GM12878 (cell line): Measurements from ENCODE around the gene MANBA. TPM values are rescaled to one million over a fixed set of nuclear protein-coding genes. Genes with fewer than 3 reads are reported as not detected.
A peak's percentile ranks its signal among the peaks of the same experiment; 100 is the strongest.

Experiments used
- CBX3 ChIP-seq: fragments of 200-600 bp; sonication (generic); IDR thresholded peaks from 2 replicates; pipeline ENCODE4 v1.6.1; 2016; ENCODE audit warnings: low read depth, borderline replicate concordance
- CEBPB ChIP-seq, 2 experiments: fragments of 150-350 bp in 1 of 2; IDR thresholded peaks; 2 replicates each; pipeline ENCODE4 v1.6.1; 2012 to 2014; ENCODE audit warnings: low read depth in 2 of 2, low read length in 2 of 2, borderline replicate concordance in 1 of 2, inconsistent platforms in 1 of 2
- CREB1 ChIP-seq: IDR thresholded peaks from 2 replicates; pipeline ENCODE4 v1.6.1; 2012; ENCODE audit warnings: low read depth, mild to moderate bottlenecking, inconsistent platforms
- EED ChIP-seq: sonication (generic); IDR thresholded peaks from 2 replicates; pipeline ENCODE4 v1.6.1; 2016; ENCODE audit warnings: antibody characterized with exemption, low read depth
- EGR1 ChIP-seq, 2 experiments: IDR thresholded peaks; 1 replicate in 1 of 2; 2 replicates in 1 of 2; pipeline ENCODE4 v1.6.1; 2011 to 2012; ENCODE audit warnings: low read depth in 2 of 2, low read length in 2 of 2, borderline replicate concordance in 1 of 2, mild to moderate bottlenecking in 1 of 2, moderate library complexity in 1 of 2
- EP300 ChIP-seq, 2 experiments: fragments of 150-350 bp in 1 of 2; IDR thresholded peaks; 2 replicates each; pipeline ENCODE4 v1.6.1; 2011 to 2012; ENCODE audit warnings: low read depth in 2 of 2, low read length in 2 of 2, borderline replicate concordance in 1 of 2, improper control_type of control experiment in 1 of 2, inconsistent platforms in 1 of 2; ENCODE audit not compliant: control insufficient read depth in 1 of 2
- HDGF ChIP-seq: fragments of 450-650 bp; IDR thresholded peaks from 2 replicates; pipeline ENCODE4 v1.6.1; 2016; ENCODE audit warnings: antibody characterized with exemption
- JUNB ChIP-seq: IDR thresholded peaks from 2 replicates; pipeline ENCODE4 v1.6.1; 2016; ENCODE audit warnings: antibody characterized with exemption, mild to moderate bottlenecking
- NRF1 ChIP-seq: conservative IDR thresholded peaks from 2 replicates; pipeline ENCODE4 v1.6.1; 2011; ENCODE audit warnings: mild to moderate bottlenecking, low read depth, low read length, improper control_type of control experiment
- SMC3 ChIP-seq: IDR thresholded peaks from 2 replicates; pipeline ENCODE4 v1.6.1; 2011; ENCODE audit warnings: low read length, improper control_type of control experiment, borderline replicate concordance
- SPI1 ChIP-seq: IDR thresholded peaks from 2 replicates; pipeline ENCODE4 v1.6.1; 2011; ENCODE audit warnings: low read depth, mild to moderate bottlenecking, low read length, moderate library complexity, borderline replicate concordance; ENCODE audit not compliant: insufficient read depth
- SRF ChIP-seq, 2 experiments: IDR thresholded peaks; 2 replicates each; pipeline ENCODE4 v1.6.1; 2011; ENCODE audit warnings: low read depth in 2 of 2, low read length in 2 of 2, mild to moderate bottlenecking in 1 of 2, moderate library complexity in 1 of 2
- STAT3 ChIP-seq: IDR thresholded peaks from 2 replicates; pipeline ENCODE4 v1.6.1; 2011; ENCODE audit warnings: low read depth, low read length, improper control_type of control experiment
- YBX1 ChIP-seq: fragments of 450-650 bp; IDR thresholded peaks from 2 replicates; pipeline ENCODE4 v1.6.1; 2016; ENCODE audit warnings: antibody characterized with exemption
- ZNF207 ChIP-seq: fragments of 450-650 bp; IDR thresholded peaks from 2 replicates; pipeline ENCODE4 v1.6.1; 2014; ENCODE audit warnings: antibody characterized with exemption, mild to moderate bottlenecking, borderline replicate concordance
- ZNF24 ChIP-seq: fragments of 450-650 bp; IDR thresholded peaks from 2 replicates; pipeline ENCODE4 v1.6.1; 2017; ENCODE audit warnings: antibody characterized with exemption, mild to moderate bottlenecking
- polyA plus RNA-seq, 11 experiments: library from polyadenylated mRNA; depleted of rRNA in 4 of 11; unstranded in 6 of 11; stranded (reverse) in 5 of 11; fragments of >200 nt; fragmentation: Nextera tagmentation in 4 of 11; fragmentation: Illumina TruSeq in 1 of 11; extraction: Ambion mirVana in 4 of 11; extraction: Trizol in 1 of 11; gene quantifications; 1 replicate in 1 of 11; 2 replicates in 10 of 11; pipeline versions ENCODE4 v1.2.1 to v1.2.3, GENCODE V29; 2011 to 2016; ENCODE audit warnings: inconsistent platforms in 2 of 11, missing spikeins in 2 of 11, low read depth in 1 of 11
- total RNA-seq, 4 experiments: library from RNA; depleted of rRNA in 3 of 4; stranded (reverse); fragments of >200 nt in 3 of 4; fragmentation: Illumina TruSeq in 1 of 4; extraction: Trizol in 1 of 4; gene quantifications; 2 replicates each; pipeline versions ENCODE4 v1.2.1 to v1.2.3, GENCODE V29; 2013 to 2021
- TF ChIP-seq, protein P1 (sequence below): fragments of 450-650 bp; conservative IDR thresholded peaks from 2 replicates; pipeline ENCODE4 v1.6.1; 2017; ENCODE audit warnings: mild to moderate bottlenecking, moderate library complexity
- TF ChIP-seq, protein P2 (sequence below): IDR thresholded peaks from 2 replicates; pipeline ENCODE4 v1.6.1; 2012; ENCODE audit warnings: low read length, inconsistent platforms
- TF ChIP-seq, protein P3 (sequence below): IDR thresholded peaks from 2 replicates; pipeline ENCODE4 v1.6.1; 2011; ENCODE audit warnings: borderline replicate concordance, low read depth, mild to moderate bottlenecking, moderate library complexity, low read length; ENCODE audit not compliant: insufficient read depth, poor library complexity, severe bottlenecking
- TF ChIP-seq, protein P4 (sequence below), 3 experiments: IDR thresholded peaks in 2 of 3; conservative IDR thresholded peaks in 1 of 3; 2 replicates each; pipeline ENCODE4 v1.5.1; 2011; ENCODE audit warnings: low read depth in 3 of 3, low read length in 3 of 3, mild to moderate bottlenecking in 3 of 3, control low read depth in 2 of 3, moderate library complexity in 2 of 3, inconsistent platforms in 1 of 3, mixed read lengths in 1 of 3; ENCODE audit not compliant: control insufficient read depth in 2 of 3, insufficient read depth in 1 of 3; ENCODE audit errors: extremely low read depth in 1 of 3
- TF ChIP-seq, protein P5 (sequence below): fragments of 450-650 bp; formaldehyde crosslinking; IDR thresholded peaks from 2 replicates; pipeline ENCODE4 v1.4.0; 2022; ENCODE audit warnings: mild to moderate bottlenecking, moderate library complexity

The MANBA gene
- total and polyA plus RNA-seq, 10 of the 15 experiments (the other 5 are each of a cell fraction or from before 2014, with no cell fraction given), result 3.8 to 19.0 (median 12.5) TPM

DNA sequence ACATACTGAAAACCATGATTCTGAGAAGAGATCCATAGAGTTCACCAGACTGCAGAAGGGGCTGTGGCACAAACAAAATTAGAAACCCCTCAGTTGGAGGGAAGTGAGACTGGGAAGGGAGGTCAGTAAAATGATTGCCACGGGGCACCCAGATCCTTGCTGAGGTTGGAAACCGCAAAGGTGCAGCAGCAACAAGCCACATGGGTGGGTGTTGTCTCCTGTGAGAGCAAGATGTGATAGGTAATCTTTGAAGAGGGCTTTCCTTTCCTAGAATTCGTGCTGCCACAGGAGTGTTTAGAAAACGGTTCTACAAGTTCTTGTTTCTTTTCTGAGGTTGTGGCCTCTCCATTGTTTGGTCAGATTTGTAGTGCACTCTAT is 174.1 kb downstream of the MANBA start (continued):
- TF ChIP-seq EGR1 (IDR thresholded peaks at IDR 0.05; ENCODE audit: borderline replicate concordance in 1 of 2, low read depth in 2 of 2, low read length in 2 of 2) (no peak), ZNF24 (0 out of 2 replicates have a peak, but pooled peaks have one; percentile 1), STAT3 (no peak), SPI1 (peak; percentile 60), HDGF (no peak), JUNB (no peak), CBX3 (no peak), ZNF207 (no peak), EED (peak; percentile 48; the same call in 1 of the 2 replicates), CREB1 (no peak), YBX1 (no peak), NRF1 (no peak), SMC3 (no peak), CEBPB (IDR thresholded peaks at IDR 0.05; ENCODE audit: borderline replicate concordance in 1 of 2, low read depth in 2 of 2, low read length in 2 of 2) (no peak), SRF (IDR thresholded peaks at IDR 0.05; ENCODE audit: low read depth in 2 of 2, low read length in 2 of 2) (no peak), EP300 (IDR thresholded peaks at IDR 0.05; ENCODE audit: borderline replicate concordance in 1 of 2, control insufficient read depth in 1 of 2, low read depth in 2 of 2, low read length in 2 of 2) (no peak)
- TF ChIP-seq, protein P1, sequence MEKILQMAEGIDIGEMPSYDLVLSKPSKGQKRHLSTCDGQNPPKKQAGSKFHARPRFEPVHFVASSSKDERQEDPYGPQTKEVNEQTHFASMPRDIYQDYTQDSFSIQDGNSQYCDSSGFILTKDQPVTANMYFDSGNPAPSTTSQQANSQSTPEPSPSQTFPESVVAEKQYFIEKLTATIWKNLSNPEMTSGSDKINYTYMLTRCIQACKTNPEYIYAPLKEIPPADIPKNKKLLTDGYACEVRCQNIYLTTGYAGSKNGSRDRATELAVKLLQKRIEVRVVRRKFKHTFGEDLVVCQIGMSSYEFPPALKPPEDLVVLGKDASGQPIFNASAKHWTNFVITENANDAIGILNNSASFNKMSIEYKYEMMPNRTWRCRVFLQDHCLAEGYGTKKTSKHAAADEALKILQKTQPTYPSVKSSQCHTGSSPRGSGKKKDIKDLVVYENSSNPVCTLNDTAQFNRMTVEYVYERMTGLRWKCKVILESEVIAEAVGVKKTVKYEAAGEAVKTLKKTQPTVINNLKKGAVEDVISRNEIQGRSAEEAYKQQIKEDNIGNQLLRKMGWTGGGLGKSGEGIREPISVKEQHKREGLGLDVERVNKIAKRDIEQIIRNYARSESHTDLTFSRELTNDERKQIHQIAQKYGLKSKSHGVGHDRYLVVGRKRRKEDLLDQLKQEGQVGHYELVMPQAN, result no peak
- TF ChIP-seq, protein P2, sequence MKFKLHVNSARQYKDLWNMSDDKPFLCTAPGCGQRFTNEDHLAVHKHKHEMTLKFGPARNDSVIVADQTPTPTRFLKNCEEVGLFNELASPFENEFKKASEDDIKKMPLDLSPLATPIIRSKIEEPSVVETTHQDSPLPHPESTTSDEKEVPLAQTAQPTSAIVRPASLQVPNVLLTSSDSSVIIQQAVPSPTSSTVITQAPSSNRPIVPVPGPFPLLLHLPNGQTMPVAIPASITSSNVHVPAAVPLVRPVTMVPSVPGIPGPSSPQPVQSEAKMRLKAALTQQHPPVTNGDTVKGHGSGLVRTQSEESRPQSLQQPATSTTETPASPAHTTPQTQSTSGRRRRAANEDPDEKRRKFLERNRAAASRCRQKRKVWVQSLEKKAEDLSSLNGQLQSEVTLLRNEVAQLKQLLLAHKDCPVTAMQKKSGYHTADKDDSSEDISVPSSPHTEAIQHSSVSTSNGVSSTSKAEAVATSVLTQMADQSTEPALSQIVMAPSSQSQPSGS, result no peak
- TF ChIP-seq, protein P3, sequence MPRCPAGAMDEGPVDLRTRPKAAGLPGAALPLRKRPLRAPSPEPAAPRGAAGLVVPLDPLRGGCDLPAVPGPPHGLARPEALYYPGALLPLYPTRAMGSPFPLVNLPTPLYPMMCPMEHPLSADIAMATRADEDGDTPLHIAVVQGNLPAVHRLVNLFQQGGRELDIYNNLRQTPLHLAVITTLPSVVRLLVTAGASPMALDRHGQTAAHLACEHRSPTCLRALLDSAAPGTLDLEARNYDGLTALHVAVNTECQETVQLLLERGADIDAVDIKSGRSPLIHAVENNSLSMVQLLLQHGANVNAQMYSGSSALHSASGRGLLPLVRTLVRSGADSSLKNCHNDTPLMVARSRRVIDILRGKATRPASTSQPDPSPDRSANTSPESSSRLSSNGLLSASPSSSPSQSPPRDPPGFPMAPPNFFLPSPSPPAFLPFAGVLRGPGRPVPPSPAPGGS, result no peak
- TF ChIP-seq, protein P4, sequence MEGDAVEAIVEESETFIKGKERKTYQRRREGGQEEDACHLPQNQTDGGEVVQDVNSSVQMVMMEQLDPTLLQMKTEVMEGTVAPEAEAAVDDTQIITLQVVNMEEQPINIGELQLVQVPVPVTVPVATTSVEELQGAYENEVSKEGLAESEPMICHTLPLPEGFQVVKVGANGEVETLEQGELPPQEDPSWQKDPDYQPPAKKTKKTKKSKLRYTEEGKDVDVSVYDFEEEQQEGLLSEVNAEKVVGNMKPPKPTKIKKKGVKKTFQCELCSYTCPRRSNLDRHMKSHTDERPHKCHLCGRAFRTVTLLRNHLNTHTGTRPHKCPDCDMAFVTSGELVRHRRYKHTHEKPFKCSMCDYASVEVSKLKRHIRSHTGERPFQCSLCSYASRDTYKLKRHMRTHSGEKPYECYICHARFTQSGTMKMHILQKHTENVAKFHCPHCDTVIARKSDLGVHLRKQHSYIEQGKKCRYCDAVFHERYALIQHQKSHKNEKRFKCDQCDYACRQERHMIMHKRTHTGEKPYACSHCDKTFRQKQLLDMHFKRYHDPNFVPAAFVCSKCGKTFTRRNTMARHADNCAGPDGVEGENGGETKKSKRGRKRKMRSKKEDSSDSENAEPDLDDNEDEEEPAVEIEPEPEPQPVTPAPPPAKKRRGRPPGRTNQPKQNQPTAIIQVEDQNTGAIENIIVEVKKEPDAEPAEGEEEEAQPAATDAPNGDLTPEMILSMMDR (IDR thresholded peaks at IDR 0.05 in 2 of 3, conservative IDR thresholded peaks at IDR 0.05 in 1 of 3; ENCODE audit: control insufficient read depth in 2 of 3, extremely low read depth in 1 of 3, insufficient read depth in 1 of 3, low read depth in 3 of 3, low read length in 3 of 3), result no peak
- TF ChIP-seq, protein P5, sequence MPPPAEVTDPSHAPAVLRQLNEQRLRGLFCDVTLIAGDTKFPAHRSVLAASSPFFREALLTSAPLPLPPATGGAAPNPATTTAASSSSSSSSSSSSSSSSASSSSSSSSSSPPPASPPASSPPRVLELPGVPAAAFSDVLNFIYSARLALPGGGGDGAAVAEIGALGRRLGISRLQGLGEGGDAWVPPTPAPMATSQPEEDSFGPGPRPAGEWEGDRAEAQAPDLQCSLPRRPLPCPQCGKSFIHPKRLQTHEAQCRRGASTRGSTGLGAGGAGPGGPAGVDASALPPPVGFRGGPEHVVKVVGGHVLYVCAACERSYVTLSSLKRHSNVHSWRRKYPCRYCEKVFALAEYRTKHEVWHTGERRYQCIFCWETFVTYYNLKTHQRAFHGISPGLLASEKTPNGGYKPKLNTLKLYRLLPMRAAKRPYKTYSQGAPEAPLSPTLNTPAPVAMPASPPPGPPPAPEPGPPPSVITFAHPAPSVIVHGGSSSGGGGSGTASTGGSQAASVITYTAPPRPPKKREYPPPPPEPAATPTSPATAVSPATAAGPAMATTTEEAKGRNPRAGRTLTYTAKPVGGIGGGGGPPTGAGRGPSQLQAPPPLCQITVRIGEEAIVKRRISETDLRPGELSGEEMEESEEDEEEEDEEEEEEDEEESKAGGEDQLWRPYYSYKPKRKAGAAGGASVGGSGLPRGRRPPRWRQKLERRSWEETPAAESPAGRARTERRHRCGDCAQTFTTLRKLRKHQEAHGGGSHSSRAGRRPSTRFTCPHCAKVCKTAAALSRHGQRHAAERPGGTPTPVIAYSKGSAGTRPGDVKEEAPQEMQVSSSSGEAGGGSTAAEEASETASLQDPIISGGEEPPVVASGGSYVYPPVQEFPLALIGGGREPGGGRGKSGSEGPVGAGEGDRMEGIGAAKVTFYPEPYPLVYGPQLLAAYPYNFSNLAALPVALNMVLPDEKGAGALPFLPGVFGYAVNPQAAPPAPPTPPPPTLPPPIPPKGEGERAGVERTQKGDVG, result no peak
